Common myeloid progenitor, CD34-positive (primary cell): ENCODE results near the gene MIA2.
A peak's percentile ranks its signal among the peaks of the same experiment; 100 is the strongest.
"Not testable (repeated sequence)": the region's sequence is repeated elsewhere in the genome, so short reads cannot be mapped to it uniquely, and the experiment has no call there.

Source experiments
- CTCF ChIA-PET: fragments of 350-600 bp; sonication (Branson Sonifier 250); formaldehyde crosslinking; loops from one replicate; lab custom pipeline; 2021; ENCODE audit warnings: antibody characterized with exemption; lab: Charles Lee
- POLR2A ChIA-PET: fragments of 350-600 bp; sonication (Branson Sonifier 250); formaldehyde crosslinking; loops from one replicate; lab custom pipeline; 2021; ENCODE audit warnings: antibody characterized with exemption; lab: Charles Lee
- DNase-seq, 3 donors: peaks; one replicate each; pipeline versions ENCODE4 v3.0.0 to v3.0.0-alpha.2; 2013
- H3K27ac ChIP-seq, 2 experiments: 1 replicate in 1 of 2; 2 replicates in 1 of 2; pipeline ENCODE4 v1.7.0; 2013; ENCODE audit warnings: inconsistent platforms in 2 of 2, low read length in 2 of 2, mild to moderate bottlenecking in 2 of 2, low read depth in 1 of 2, moderate library complexity in 1 of 2; ENCODE audit not compliant: severe bottlenecking in 2 of 2, insufficient read depth in 1 of 2, poor library complexity in 1 of 2
- H3K27me3 ChIP-seq, 5 experiments: replicated peaks in 2 of 5; 1 replicate in 3 of 5; 2 replicates in 2 of 5; pipeline versions ENCODE4 v1.6.1 to v1.7.0; 2013; ENCODE audit warnings: low read length in 4 of 5, mild to moderate bottlenecking in 2 of 5, moderate library complexity in 2 of 5, inconsistent platforms in 1 of 5; ENCODE audit not compliant: insufficient read depth in 5 of 5, control insufficient read depth in 4 of 5
- H3K36me3 ChIP-seq, 4 experiments: 1 replicate in 2 of 4; 2 replicates in 2 of 4; pipeline versions ENCODE4 v1.6.1 to v1.7.0; 2013; ENCODE audit warnings: low read length in 3 of 4, control low read depth in 1 of 4, mild to moderate bottlenecking in 1 of 4; ENCODE audit not compliant: control insufficient read depth in 4 of 4, insufficient read depth in 4 of 4
- H3K4me1 ChIP-seq, 4 experiments: 1 replicate in 3 of 4; 2 replicates in 1 of 4; pipeline versions ENCODE4 v1.6.1 to v1.7.1; 2013; ENCODE audit warnings: low read length in 3 of 4, mild to moderate bottlenecking in 3 of 4, control low read depth in 1 of 4, inconsistent platforms in 1 of 4, moderate library complexity in 1 of 4; ENCODE audit not compliant: control insufficient read depth in 4 of 4, insufficient read depth in 4 of 4; ENCODE audit errors: control extremely low read depth in 1 of 4
- H3K4me3 ChIP-seq, 7 experiments: 1 replicate in 4 of 7; 2 replicates in 3 of 7; pipeline versions ENCODE4 v1.5.1 to v1.7.0; 2013; ENCODE audit warnings: mild to moderate bottlenecking in 7 of 7, low read length in 6 of 7, moderate library complexity in 6 of 7, inconsistent platforms in 2 of 7, low read depth in 2 of 7, control low read depth in 1 of 7; ENCODE audit not compliant: insufficient read depth in 4 of 7, control insufficient read depth in 1 of 7; ENCODE audit errors: extremely low read depth in 1 of 7
- H3K9me3 ChIP-seq, 5 experiments: 1 replicate in 4 of 5; 2 replicates in 1 of 5; pipeline versions ENCODE4 v1.6.1 to v1.7.1; 2013; ENCODE audit warnings: low read length in 4 of 5, mild to moderate bottlenecking in 2 of 5, inconsistent platforms in 1 of 5, low read depth in 1 of 5, moderate library complexity in 1 of 5; ENCODE audit not compliant: control insufficient read depth in 4 of 5, insufficient read depth in 2 of 5; ENCODE audit errors: control extremely low read depth in 1 of 5
- WGBS: methylation state at CpG from one replicate; pipeline ENCODE4 v1.1.5; 2013; ENCODE audit not compliant: insufficient coverage; 5-methylcytosine and 5-hydroxymethylcytosine counted together

Gene MIA2

GRCh38 chr14:39211109-39211741, 22.5 kb upstream of the MIA2 start:
- 98% methylated on average over 8 of the region's 15 CpGs for WGBS
- CTCF ChIA-PET = no interaction called here
- POLR2A ChIA-PET = no interaction called here

GRCh38 chr14:39212034-39212433, 21.7 kb upstream of the MIA2 start:
- H3K4me1 ChIP-seq = no peaks in the 10 kb centered on the region
- POLR2A ChIA-PET = no interaction called here
- no peak overlapping the region for H3K27ac ChIP-seq
- DNase-seq = no peak
- no peaks in the 10 kb centered on the region for H3K9me3 ChIP-seq
- H3K27me3 ChIP-seq = no peaks in the 10 kb centered on the region
- 100% methylated on average over 1 of the region's 3 CpGs for WGBS
- CTCF ChIA-PET = no interaction called here
- H3K36me3 ChIP-seq = no peaks in the 10 kb centered on the region
- no peak overlapping the region for H3K4me3 ChIP-seq

More at GRCh38 chr14:39211109-39211741, 22.5 kb upstream of the MIA2 start:
- H3K4me3 ChIP-seq = no peak overlapping the region
- no peaks in the 10 kb centered on the region for H3K4me1 ChIP-seq
- no peaks in the 10 kb centered on the region for H3K27me3 ChIP-seq
- DNase-seq = no peak
- H3K9me3 ChIP-seq = no peaks in the 10 kb centered on the region
- no peak overlapping the region for H3K27ac ChIP-seq
- H3K36me3 ChIP-seq = no peaks in the 10 kb centered on the region

GRCh38 chr14:39212693-39213092, 21.0 kb upstream of the MIA2 start:
- no CpG with 5 or more reads among the region's 1 CpG for WGBS
- POLR2A ChIA-PET = interaction anchor here (0.6 kb wide), 1 partner anchor 26 kb away, joined by 3 read pairs; no protein-coding TSS in a partner anchor

GRCh38 chr14:39217214-39217879, 16.4 kb upstream of the MIA2 start:
- no peaks in the 10 kb centered on the region for H3K4me1 ChIP-seq
- no peaks in the 10 kb centered on the region for H3K27me3 ChIP-seq
- no peak overlapping the region for H3K27ac ChIP-seq
- no peak overlapping the region for H3K4me3 ChIP-seq
- DNase-seq = peak in 2 of 3 donors; percentile 3 to 6
- ChIA-PET POLR2A (no interaction called here), CTCF (interaction anchor here (1.6 kb wide), 1 partner anchor 14 kb away, joined by 3 read pairs; no protein-coding TSS in a partner anchor)
- 77% methylated on average over 4 of the region's 8 CpGs for WGBS
- no peaks in the 10 kb centered on the region for H3K9me3 ChIP-seq
- no peaks in the 10 kb centered on the region for H3K36me3 ChIP-seq

More at GRCh38 chr14:39212693-39213092, 21.0 kb upstream of the MIA2 start:
- CTCF ChIA-PET = no interaction called here
- Histone ChIP-seq H3K4me1 (no peaks in the 10 kb centered on the region), H3K27me3 (no peaks in the 10 kb centered on the region), H3K4me3 (no peak overlapping the region), H3K27ac (no peak overlapping the region), H3K9me3 (no peaks in the 10 kb centered on the region), H3K36me3 (no peaks in the 10 kb centered on the region)
- no peak for DNase-seq

- H3K9me3 ChIP-seq = no peaks in the 10 kb centered on the region
- ChIA-PET CTCF (no interaction called here), POLR2A (no interaction called here)
- H3K4me3 ChIP-seq = no peak overlapping the region
- no peak overlapping the region for H3K27ac ChIP-seq
- H3K27me3 ChIP-seq = no peaks in the 10 kb centered on the region
- DNase-seq = no peak
- H3K36me3 ChIP-seq = no peaks in the 10 kb centered on the region
- H3K4me1 ChIP-seq = no peaks in the 10 kb centered on the region
- WGBS = 76% methylated on average over 3 of the region's 5 CpGs
These were observed 15.4 kb upstream of the MIA2 start for GRCh38 chr14:39218171-39218769.

GRCh38 chr14:39219075-39219499, 14.6 kb upstream of the MIA2 start:
- H3K27me3 ChIP-seq = no peaks in the 10 kb centered on the region
- no peaks in the 10 kb centered on the region for H3K4me1 ChIP-seq
- no peaks in the 10 kb centered on the region for H3K9me3 ChIP-seq
- no peaks in the 10 kb centered on the region for H3K36me3 ChIP-seq
- no peak overlapping the region for H3K4me3 ChIP-seq
- CTCF ChIA-PET = interaction anchor here (1.1 kb wide), 1 partner anchor 13 kb away, joined by 4 read pairs; no protein-coding TSS in a partner anchor
- POLR2A ChIA-PET = no interaction called here
- WGBS = 96% methylated on average over 3 of the region's 3 CpGs
- H3K27ac ChIP-seq = no peak overlapping the region
- DNase-seq = no peak

GRCh38 chr14:39220473-39220872, 13.2 kb upstream of the MIA2 start:
- CTCF ChIA-PET, H3K27me3 ChIP-seq, H3K4me3 ChIP-seq, H3K4me1 ChIP-seq, POLR2A ChIA-PET, DNase-seq, H3K36me3 ChIP-seq, H3K9me3 ChIP-seq, H3K27ac ChIP-seq: not testable (repeated sequence)
- WGBS = no CpG with 5 or more reads among the region's 1 CpG
